ENCODE measurements around the gene LRRC47.

LRRC47 gene

DNA sequence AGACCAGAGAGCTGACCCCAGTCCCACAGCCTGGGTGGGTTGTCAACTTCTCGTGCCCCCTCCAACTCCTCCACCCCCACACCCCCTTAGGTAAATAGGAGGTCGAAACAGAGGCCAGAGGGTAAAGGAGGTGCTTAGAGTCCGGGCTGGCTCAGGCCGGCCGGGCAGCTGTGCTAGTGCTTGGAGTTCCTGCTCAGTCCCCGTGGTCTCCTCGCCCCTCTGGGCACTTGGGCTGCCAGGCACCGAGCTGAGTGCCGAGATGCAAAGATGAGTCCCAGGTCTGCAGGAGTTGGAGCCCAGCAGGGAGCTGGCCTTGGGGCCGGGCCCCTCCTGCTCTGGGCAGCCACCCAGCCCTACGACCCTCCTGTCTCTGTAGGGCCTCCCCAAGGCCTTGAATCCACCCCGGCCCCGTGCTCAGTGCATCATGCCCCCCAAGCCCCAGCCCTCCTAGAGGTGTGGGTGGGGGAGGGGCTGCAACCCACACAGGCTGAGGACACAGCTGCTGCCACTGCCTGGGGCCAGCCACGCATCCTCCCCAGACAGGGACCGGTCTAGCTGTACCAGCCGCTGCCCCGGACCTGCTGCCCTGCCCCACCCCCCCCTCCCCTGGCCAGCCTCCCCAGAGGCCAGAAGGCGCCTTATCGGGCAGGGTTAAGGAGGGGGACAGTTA, 21.9 kb downstream of the LRRC47 start:
- Histone ChIP-seq H3K79me2 (ENCODE audit: insufficient read depth, low read length) (no peaks in the 10 kb centered on the region), H3K9me3 (ENCODE audit: low read length) (no peaks in the 10 kb centered on the region), H4K20me1 (ENCODE audit: insufficient read depth, low read length) (no peaks in the 10 kb centered on the region), H3K4me3 (ENCODE audit: low read depth, low read length, poor library complexity, severe bottlenecking) (no peak overlapping the region), H3K4me1 (ENCODE audit: insufficient read depth, low read length, severe bottlenecking) (peaks cover 23% of the 10 kb centered on the region), H3K4me2 (ENCODE audit: low read length) (no peak overlapping the region), H3K9ac (ENCODE audit: low read length) (no peak overlapping the region), H3K27me3 (ENCODE audit: insufficient read depth, low read length) (no peaks in the 10 kb centered on the region; the same call in 1 of the 2 replicates), H3K27ac (ENCODE audit: low read depth, low read length, poor library complexity, severe bottlenecking) (no peak overlapping the region), H3K9me2 (ENCODE audit: low read depth, low read length) (no peaks in the 10 kb centered on the region), H3K36me3 (ENCODE audit: insufficient read depth, low read length) (peaks cover 8% of the 10 kb centered on the region), H3F3A (ENCODE audit: insufficient read depth, low read length) (no peaks in the 10 kb centered on the region), H2AFZ (ENCODE audit: low read length) (no peak overlapping the region)
- no peak for TF ChIP-seq CTCF (IDR thresholded peaks at IDR 0.05; ENCODE audit: low read length)
- no peak for TF ChIP-seq EZH2 (IDR thresholded peaks at IDR 0.05; ENCODE audit: borderline replicate concordance, low read length)

GRCh38 chr1:3773572-3774275, 22.6 kb downstream of the LRRC47 start:
- Histone ChIP-seq H3K4me2 (ENCODE audit: low read length) (no peak overlapping the region), H3K9ac (ENCODE audit: low read length) (no peak overlapping the region), H2AFZ (ENCODE audit: low read length) (no peak overlapping the region), H4K20me1 (ENCODE audit: insufficient read depth, low read length) (no peaks in the 10 kb centered on the region), H3K79me2 (ENCODE audit: insufficient read depth, low read length) (no peaks in the 10 kb centered on the region), H3K4me3 (ENCODE audit: low read depth, low read length, poor library complexity, severe bottlenecking) (no peak overlapping the region), H3F3A (ENCODE audit: insufficient read depth, low read length) (no peaks in the 10 kb centered on the region), H3K9me3 (ENCODE audit: low read length) (no peaks in the 10 kb centered on the region), H3K27ac (ENCODE audit: low read depth, low read length, poor library complexity, severe bottlenecking) (no peak overlapping the region), H3K36me3 (ENCODE audit: insufficient read depth, low read length) (peaks cover 1% of the 10 kb centered on the region; the same call in 1 of the 2 replicates), H3K9me2 (ENCODE audit: low read depth, low read length) (no peaks in the 10 kb centered on the region), H3K27me3 (ENCODE audit: insufficient read depth, low read length) (no peaks in the 10 kb centered on the region; the same call in 1 of the 2 replicates), H3K4me1 (ENCODE audit: insufficient read depth, low read length, severe bottlenecking) (peaks cover 23% of the 10 kb centered on the region)
- no peak for TF ChIP-seq CTCF (IDR thresholded peaks at IDR 0.05; ENCODE audit: low read length)
- no peak for TF ChIP-seq EZH2 (IDR thresholded peaks at IDR 0.05; ENCODE audit: borderline replicate concordance, low read length)

DNA sequence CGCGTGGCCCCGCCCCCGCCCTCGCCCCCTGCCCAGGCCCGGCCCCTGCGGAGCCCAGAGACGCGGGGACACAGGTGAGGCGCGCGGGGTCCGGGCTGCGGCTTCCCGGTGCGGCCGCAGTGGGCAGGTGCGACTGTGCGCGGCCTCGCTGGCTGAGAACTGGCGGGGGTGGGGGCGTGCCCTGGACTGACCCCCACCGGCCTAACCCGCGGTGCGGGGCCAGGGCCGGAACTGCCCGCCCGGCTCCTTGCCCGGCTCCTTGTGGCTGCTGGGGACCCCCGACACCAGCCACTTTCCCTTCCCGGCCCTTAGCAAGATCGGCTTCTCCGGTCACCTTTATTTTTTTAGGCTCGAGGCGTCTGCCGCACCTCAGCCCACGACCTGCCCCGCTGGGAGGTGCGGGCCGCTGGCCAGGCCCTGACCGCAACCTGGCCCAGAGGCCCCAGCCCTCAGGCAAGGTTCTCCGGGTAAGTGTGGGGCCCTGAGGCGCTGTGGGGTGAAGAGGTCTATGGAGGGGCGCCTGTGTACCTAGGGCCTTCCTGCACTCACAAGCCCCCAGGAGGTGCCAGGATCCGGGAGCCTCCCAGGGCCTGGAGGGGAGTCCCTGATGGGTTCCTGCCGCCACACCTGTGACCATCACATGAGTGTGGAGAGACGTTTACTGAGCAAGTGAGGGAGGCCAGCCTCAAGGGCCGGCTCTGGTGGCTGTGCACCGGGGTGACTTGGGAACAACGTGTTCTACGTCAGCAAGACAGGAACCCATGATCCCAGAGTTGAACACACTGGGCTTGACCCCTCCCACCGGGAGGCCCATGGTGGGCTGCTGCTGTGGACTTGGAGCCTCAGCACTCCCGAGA, 23.4 kb downstream of the LRRC47 start, which contains the start of gene SMIM1:
Gene SMIM1, plus strand, starts transcription at position 35 of the 857 bp plus-strand sequence. CDS start 2,625 bp downstream, outside the sequence.
- Histone ChIP-seq H3K36me3 (ENCODE audit: insufficient read depth, low read length) (no peaks in the 10 kb centered on the region), H3K4me2 (ENCODE audit: low read length) (peak within 1 kb of the TSS; percentile 74), H3K4me3 (ENCODE audit: low read depth, low read length, poor library complexity, severe bottlenecking) (peak within 1 kb of the TSS; percentile 64), H3K9ac (ENCODE audit: low read length) (peak within 1 kb of the TSS; percentile 46), H3K9me2 (ENCODE audit: low read depth, low read length) (no peaks in the 10 kb centered on the region), H3K27me3 (ENCODE audit: insufficient read depth, low read length) (no peaks in the 10 kb centered on the region; the same call in 1 of the 2 replicates), H4K20me1 (ENCODE audit: insufficient read depth, low read length) (no peaks in the 10 kb centered on the region), H3K4me1 (ENCODE audit: insufficient read depth, low read length, severe bottlenecking) (peaks cover 23% of the 10 kb centered on the region), H2AFZ (ENCODE audit: low read length) (no peak within 1 kb of the TSS), H3K79me2 (ENCODE audit: insufficient read depth, low read length) (no peaks in the 10 kb centered on the region), H3F3A (ENCODE audit: insufficient read depth, low read length) (no peaks in the 10 kb centered on the region), H3K27ac (ENCODE audit: low read depth, low read length, poor library complexity, severe bottlenecking) (no peak within 1 kb of the TSS), H3K9me3 (ENCODE audit: low read length) (no peaks in the 10 kb centered on the region)
- TF ChIP-seq EZH2 (IDR thresholded peaks at IDR 0.05; ENCODE audit: borderline replicate concordance, low read length) (no peak), CTCF (IDR thresholded peaks at IDR 0.05; ENCODE audit: low read length) (no peak)

All from OCI-LY1 (cell line).